Liver (tissue), 9 donors: ENCODE measurements around the gene MT1M. TPM values are rescaled to one million over a fixed set of nuclear protein-coding genes. Genes with fewer than 3 reads are reported as not detected.
"Not testable (repeated sequence)": the region's sequence is repeated elsewhere in the genome, so short reads cannot be mapped to it uniquely, and the experiment has no call there.

Source experiments
- DNase-seq: peaks from one replicate; pipeline ENCODE4 v3.0.0-alpha.2; 2017; ENCODE audit warnings: low spot score
- H3K27ac ChIP-seq, 2 donors: one replicate each; pipeline ENCODE4 v1.7.0; 2013; ENCODE audit warnings: inconsistent platforms in 2 of 2, low read length in 2 of 2, control low read depth in 1 of 2, low read depth in 1 of 2, mild to moderate bottlenecking in 1 of 2
- H3K27me3 ChIP-seq, 4 donors: one replicate each; pipeline versions ENCODE4 v1.6.1 to v1.7.0; 2013; ENCODE audit warnings: low read length in 3 of 4, inconsistent platforms in 1 of 4, mild to moderate bottlenecking in 1 of 4, moderate library complexity in 1 of 4; ENCODE audit not compliant: control insufficient read depth in 4 of 4, insufficient read depth in 4 of 4
- H3K36me3 ChIP-seq, 4 donors: one replicate each; pipeline versions ENCODE4 v1.6.1 to v1.7.0; 2013; ENCODE audit warnings: low read length in 3 of 4, mild to moderate bottlenecking in 3 of 4, low read depth in 1 of 4, moderate library complexity in 1 of 4; ENCODE audit not compliant: control insufficient read depth in 4 of 4, insufficient read depth in 3 of 4
- H3K4me1 ChIP-seq, 4 donors: one replicate each; pipeline versions ENCODE4 v1.6.1 to v1.7.0; 2013; ENCODE audit warnings: low read length in 3 of 4, mild to moderate bottlenecking in 3 of 4, moderate library complexity in 1 of 4; ENCODE audit not compliant: control insufficient read depth in 4 of 4, insufficient read depth in 4 of 4
- H3K4me3 ChIP-seq, 3 donors: one replicate each; pipeline versions ENCODE4 v1.6.1 to v1.7.0; 2013; ENCODE audit warnings: low read length in 3 of 3, control low read depth in 1 of 3, low read depth in 1 of 3, mild to moderate bottlenecking in 1 of 3
- H3K9ac ChIP-seq, 2 donors: one replicate each; pipeline ENCODE4 v1.7.0; 2013; ENCODE audit warnings: low read length in 2 of 2, mild to moderate bottlenecking in 2 of 2, moderate library complexity in 2 of 2, control low read depth in 1 of 2, low read depth in 1 of 2
- H3K9me3 ChIP-seq, 4 donors: one replicate each; pipeline versions ENCODE4 v1.6.1 to v1.7.0; 2013; ENCODE audit warnings: low read length in 3 of 4; ENCODE audit not compliant: control insufficient read depth in 4 of 4
- ATF3 ChIP-seq: IDR thresholded peaks from 2 replicates; pipeline ENCODE4 v1.6.1; 2016; ENCODE audit warnings: antibody characterized with exemption
- CTCF ChIP-seq: fragments of 150-350 bp; IDR thresholded peaks from 2 replicates; pipeline ENCODE4 v1.5.1; 2017; ENCODE audit warnings: improper control_type of control experiment, low read depth, low read length; ENCODE audit not compliant: missing input control
- EGR1 ChIP-seq, 2 donors: IDR thresholded peaks; 2 replicates each; pipeline ENCODE4 v1.6.1; 2016 to 2018; ENCODE audit warnings: antibody characterized with exemption in 2 of 2, low read depth in 2 of 2
- FOXA1 ChIP-seq: IDR thresholded peaks from 2 replicates; pipeline ENCODE4 v1.6.1; 2016; ENCODE audit warnings: antibody characterized with exemption
- FOXA2 ChIP-seq: IDR thresholded peaks from 2 replicates; pipeline ENCODE4 v1.6.1; 2016; ENCODE audit warnings: antibody characterized with exemption
- GABPA ChIP-seq, 2 donors: IDR thresholded peaks in 1 of 2; conservative IDR thresholded peaks in 1 of 2; 2 replicates each; pipeline ENCODE4 v1.6.1; 2016; ENCODE audit warnings: antibody characterized with exemption in 2 of 2, mild to moderate bottlenecking in 1 of 2, moderate library complexity in 1 of 2
- HNF4A ChIP-seq, 2 donors: conservative IDR thresholded peaks; 2 replicates each; pipeline ENCODE4 v1.6.1; 2016; ENCODE audit warnings: antibody characterized with exemption in 2 of 2, mild to moderate bottlenecking in 2 of 2
- HNF4G ChIP-seq: IDR thresholded peaks from 2 replicates; pipeline ENCODE4 v1.6.1; 2016; ENCODE audit warnings: antibody characterized with exemption
- JUND ChIP-seq, 2 donors: IDR thresholded peaks; 2 replicates each; pipeline ENCODE4 v1.6.1; 2016; ENCODE audit warnings: antibody characterized with exemption in 2 of 2
- MAX ChIP-seq: IDR thresholded peaks from 2 replicates; pipeline ENCODE4 v1.6.1; 2016; ENCODE audit warnings: antibody characterized with exemption
- NR2F2 ChIP-seq: IDR thresholded peaks from 2 replicates; pipeline ENCODE4 v1.6.1; 2016; ENCODE audit warnings: antibody characterized with exemption
- RAD21 ChIP-seq, 2 donors: IDR thresholded peaks; 2 replicates each; pipeline ENCODE4 v1.6.1; 2016; ENCODE audit warnings: antibody characterized with exemption in 2 of 2, mild to moderate bottlenecking in 2 of 2
- REST ChIP-seq: IDR thresholded peaks from 2 replicates; pipeline ENCODE4 v1.6.1; 2016; ENCODE audit warnings: antibody characterized with exemption, mild to moderate bottlenecking
- RXRA ChIP-seq, 2 donors: IDR thresholded peaks; 2 replicates each; pipeline ENCODE4 v1.6.1; 2017 to 2018; ENCODE audit warnings: antibody characterized with exemption in 2 of 2, mild to moderate bottlenecking in 1 of 2
- TAF1 ChIP-seq: conservative IDR thresholded peaks from 2 replicates; pipeline ENCODE4 v1.6.1; 2016; ENCODE audit warnings: antibody characterized with exemption, mild to moderate bottlenecking
- YY1 ChIP-seq: IDR thresholded peaks from 2 replicates; pipeline ENCODE4 v1.6.1; 2016; ENCODE audit warnings: antibody characterized with exemption, mild to moderate bottlenecking
- ZBTB33 ChIP-seq: IDR thresholded peaks from 2 replicates; pipeline ENCODE4 v1.6.1; 2016; ENCODE audit warnings: antibody characterized with exemption
- WGBS: extraction: QIAGEN DNeasy Blood & Tissue Kit; methylation state at CpG from one replicate; pipeline ENCODE4 v1.1.7; 2013; 5-methylcytosine and 5-hydroxymethylcytosine counted together
- polyA plus RNA-seq, 2 donors: library from polyadenylated mRNA; stranded (reverse) in 1 of 2; unstranded in 1 of 2; fragments of 200-250 nt in 1 of 2; fragments of >200 nt in 1 of 2; fragmentation: Nextera tagmentation in 1 of 2; extraction: Ambion mirVana in 1 of 2; gene quantifications; one replicate each; pipeline versions ENCODE4 v1.2.1 to v1.2.3, GENCODE V29; 2013 to 2015
- total RNA-seq, 2 donors: library from RNA; depleted of rRNA; stranded (reverse); fragments of >200 nt; gene quantifications; one replicate each; pipeline ENCODE4 v1.2.3, GENCODE V29; 2014
- donor health status: healthy.
- donor health status: healthy.
- donor health status: healthy.
- donor health status: healthy.
- donor health status: healthy.

The MT1M gene
- total and polyA plus RNA-seq, 4 donors = 20.4 to 343 (median 194) TPM

GRCh38 chr16:56674570-56674969 is 42.1 kb downstream of the MT1M start:
- not testable (repeated sequence) for H3K9me3 ChIP-seq, H3K9ac ChIP-seq

GRCh38 chr16:56675685-56676210 is 43.3 kb downstream of the MT1M start:
- Histone ChIP-seq H3K36me3 (no peaks in the 10 kb centered on the region), H3K4me1 (peaks cover 0 to 7% (median 2%) of the 10 kb centered on the region in 4 donors), H3K27ac (no peak overlapping the region), H3K9ac (no peak overlapping the region), H3K4me3 (peak overlapping the region in 2 of 3 donors; percentile 15 to 17), H3K27me3 (no peaks in the 10 kb centered on the region), H3K9me3 (no peaks in the 10 kb centered on the region)
- DNase-seq = no peak
- no peak for TF ChIP-seq HNF4A (conservative IDR thresholded peaks at IDR 0.05)
- TF ChIP-seq ATF3 = no peak
- TF ChIP-seq YY1 = no peak
- TF ChIP-seq JUND (IDR thresholded peaks at IDR 0.05) = no peak
- no peak for TF ChIP-seq ZBTB33
- no peak for TF ChIP-seq RAD21 (IDR thresholded peaks at IDR 0.05)
- no peak for TF ChIP-seq FOXA1
- no peak for TF ChIP-seq GABPA (IDR thresholded peaks at IDR 0.05 in 1 of 2, conservative IDR thresholded peaks at IDR 0.05 in 1 of 2)
- TF ChIP-seq TAF1 = no peak
- TF ChIP-seq REST = no peak
- TF ChIP-seq HNF4G = no peak
- 27% methylated on average over 32 of the region's 32 CpGs for WGBS

More at GRCh38 chr16:56674570-56674969, 42.1 kb downstream of the MT1M start:
- 94% methylated on average over 6 of the region's 6 CpGs for WGBS
- not testable (repeated sequence) for DNase-seq, H3K4me1 ChIP-seq, H3K27ac ChIP-seq, H3K36me3 ChIP-seq, H3K4me3 ChIP-seq, H3K27me3 ChIP-seq

- no peak for DNase-seq
- peaks cover 2 to 17% (median 10%) of the 10 kb centered on the region in 4 donors for H3K4me1 ChIP-seq
- no peak overlapping the region for H3K9ac ChIP-seq
- H3K4me3 ChIP-seq = no peak overlapping the region
- no peaks in the 10 kb centered on the region for H3K36me3 ChIP-seq
- no peaks in the 10 kb centered on the region for H3K9me3 ChIP-seq
- WGBS = 86% methylated on average over 3 of the region's 3 CpGs
- H3K27me3 ChIP-seq = no peaks in the 10 kb centered on the region
- no peak overlapping the region for H3K27ac ChIP-seq
- TF ChIP-seq YY1 (no peak), JUND (IDR thresholded peaks at IDR 0.05) (no peak), MAX (no peak), CTCF (no peak), NR2F2 (no peak), FOXA1 (no peak), EGR1 (IDR thresholded peaks at IDR 0.05; ENCODE audit: low read depth in 2 of 2) (no peak), TAF1 (no peak), ZBTB33 (no peak), HNF4A (conservative IDR thresholded peaks at IDR 0.05) (no peak), FOXA2 (no peak), RXRA (IDR thresholded peaks at IDR 0.05) (no peak), RAD21 (IDR thresholded peaks at IDR 0.05) (no peak), ATF3 (no peak)
These were observed 45.0 kb downstream of the MT1M start for GRCh38 chr16:56677474-56677873.
